GM12878 (cell line): ENCODE measurements around the gene DCAF11. TPM values are rescaled to one million over a fixed set of nuclear protein-coding genes. Genes with fewer than 3 reads are reported as not detected.

Experiments
- ATAC-seq: fragments of 200-7000 bp; cut with Tn5 transposase; 3 replicates; pipeline ENCODE4 v1.9.1; 2020; ENCODE audit warnings: mild to moderate bottlenecking, moderate library complexity
- BruUV-seq: library from RNA; stranded (reverse); fragments of 400-500 nt; replicated peaks from 2 replicates; lab custom pipeline; 2021; lab: Mats Ljungman, UMichigan
- CTCF ChIA-PET: fragments of 300-600 bp; sonication (Branson Sonifier 250); formaldehyde crosslinking; extraction: SDS; loops from one replicate; lab custom pipeline; 2021; ENCODE audit warnings: inconsistent platforms; lab: Yijun Ruan, JAX
- POLR2A ChIA-PET: fragments of 350-600 bp; formaldehyde crosslinking; extraction: SDS; loops from one replicate; lab custom pipeline; 2021; ENCODE audit warnings: inconsistent platforms; lab: Charles Lee
- RAD21 ChIA-PET: fragments of 300-600 bp; sonication (Branson Sonifier 250); formaldehyde crosslinking; loops from one replicate; lab custom pipeline; 2023; ENCODE audit warnings: antibody characterized with exemption; ENCODE audit not compliant: unreplicated experiment; lab: Charles Lee
- SMC1A ChIA-PET: fragments of 300-600 bp; sonication (Branson Sonifier 250); formaldehyde crosslinking; loops from one replicate; lab custom pipeline; 2023; ENCODE audit not compliant: unreplicated experiment, uncharacterized antibody; lab: Charles Lee
- DNase-seq: peaks from one replicate; pipeline ENCODE4 v3.0.0-alpha.2; 2011; ENCODE audit warnings: low read depth, low spot score
- FAIRE-seq: peaks from 3 replicates; lab custom pipeline; 2011; peaks lifted over from hg19 to GRCh38; lab: Jason Lieb, UNC
- H2AFZ ChIP-seq: 2 replicates; pipeline ENCODE4 v1.6.0; 2011; ENCODE audit warnings: low read depth, low read length, control low read depth; ENCODE audit not compliant: control insufficient read depth
- H3K27ac ChIP-seq: 2 replicates; pipeline ENCODE4 v1.5.1; 2011; ENCODE audit warnings: control low read depth; ENCODE audit not compliant: control insufficient read depth, insufficient read depth
- H3K27me3 ChIP-seq, 2 experiments: replicated peaks in 1 of 2; 2 replicates each; pipeline versions ENCODE4 v1.6.0 to v1.6.1; 2011; ENCODE audit warnings: low read length in 1 of 2; ENCODE audit not compliant: control insufficient read depth in 2 of 2, insufficient read depth in 2 of 2
- H3K36me3 ChIP-seq, 2 experiments: 2 replicates each; pipeline ENCODE4 v1.5.1; 2011; ENCODE audit warnings: low read length in 1 of 2; ENCODE audit not compliant: control insufficient read depth in 2 of 2, insufficient read depth in 2 of 2
- H3K4me1 ChIP-seq: 2 replicates; pipeline ENCODE4 v1.6.1; 2011; ENCODE audit warnings: mild to moderate bottlenecking, low read length, moderate library complexity, mixed read lengths; ENCODE audit not compliant: control insufficient read depth, insufficient read depth
- H3K4me2 ChIP-seq: 2 replicates; pipeline ENCODE4 v1.6.0; 2011; ENCODE audit warnings: control low read depth; ENCODE audit not compliant: control insufficient read depth, insufficient read depth
- H3K4me3 ChIP-seq: fragments of 200-600 bp; sonication (generic); 2 replicates; pipeline ENCODE4 v1.5.1; 2016
- H3K79me2 ChIP-seq: 2 replicates; pipeline ENCODE4 v1.6.0; 2011; ENCODE audit warnings: low read length; ENCODE audit not compliant: control insufficient read depth, insufficient read depth
- H3K9ac ChIP-seq: 2 replicates; pipeline ENCODE4 v1.8.0; 2011; ENCODE audit warnings: low read length, control low read depth, mixed read lengths; ENCODE audit not compliant: control insufficient read depth, insufficient read depth
- H3K9me3 ChIP-seq: replicated peaks from 3 replicates; pipeline ENCODE4 v1.5.1; 2011; ENCODE audit warnings: mild to moderate bottlenecking, low read length; ENCODE audit not compliant: control insufficient read depth, insufficient read depth
- H4K20me1 ChIP-seq: 2 replicates; pipeline ENCODE4 v1.6.0; 2011; ENCODE audit not compliant: control insufficient read depth, insufficient read depth
- BMI1 ChIP-seq: fragments of 450-650 bp; IDR thresholded peaks from 2 replicates; pipeline ENCODE4 v1.6.1; 2016; ENCODE audit warnings: mild to moderate bottlenecking, moderate library complexity, borderline replicate concordance
- CBX5 ChIP-seq: sonication (generic); IDR thresholded peaks from 2 replicates; pipeline ENCODE4 v1.6.1; 2016; ENCODE audit warnings: low read depth, moderate library complexity, mild to moderate bottlenecking, inconsistent platforms
- ESRRA ChIP-seq: IDR thresholded peaks from 2 replicates; pipeline ENCODE4 v1.6.1; 2012; ENCODE audit warnings: mild to moderate bottlenecking, low read length, improper control_type of control experiment
- FOS ChIP-seq: IDR thresholded peaks from 3 replicates; pipeline ENCODE4 v1.6.1; 2011; ENCODE audit warnings: borderline replicate concordance; ENCODE audit not compliant: insufficient read length; ENCODE audit errors: extremely low read depth
- GABPA ChIP-seq: IDR thresholded peaks from 2 replicates; pipeline ENCODE4 v1.6.1; 2014; ENCODE audit warnings: antibody characterized with exemption, low read depth, mild to moderate bottlenecking, inconsistent platforms
- GATAD2B ChIP-seq: fragments of 450-650 bp; conservative IDR thresholded peaks from 2 replicates; pipeline ENCODE4 v1.6.1; 2017; ENCODE audit warnings: low read depth, mild to moderate bottlenecking, moderate library complexity
- HCFC1 ChIP-seq: fragments of 150-350 bp; IDR thresholded peaks from 2 replicates; pipeline ENCODE4 v1.6.1; 2014; ENCODE audit warnings: low read length
- JUND ChIP-seq: IDR thresholded peaks from 2 replicates; pipeline ENCODE4 v1.6.1; 2012; ENCODE audit warnings: low read depth, mild to moderate bottlenecking, low read length, improper control_type of control experiment, moderate library complexity
- PML ChIP-seq: IDR thresholded peaks from 2 replicates; pipeline ENCODE4 v1.6.1; 2012; ENCODE audit warnings: low read length, inconsistent platforms
- POLR2AphosphoS5 ChIP-seq: IDR thresholded peaks from 2 replicates; pipeline ENCODE4 v1.6.1; 2011; ENCODE audit warnings: mild to moderate bottlenecking, low read length, inconsistent platforms
- TCF3 ChIP-seq: IDR thresholded peaks from 2 replicates; pipeline ENCODE4 v1.6.1; 2012; ENCODE audit warnings: low read depth, mild to moderate bottlenecking, low read length, borderline replicate concordance; ENCODE audit not compliant: insufficient read depth
- WRNIP1 ChIP-seq: IDR thresholded peaks from 2 replicates; pipeline ENCODE4 v1.6.1; 2011; ENCODE audit warnings: low read depth, low read length, improper control_type of control experiment, borderline replicate concordance
- ZNF274 ChIP-seq: IDR thresholded peaks from one replicate; pipeline ENCODE4 v1.8.0; 2011; ENCODE audit not compliant: insufficient read length, insufficient read depth
- WGBS: methylation state at CpG from one replicate; pipeline ENCODE4 v1.1.6; 2016; ENCODE audit warnings: low lambda C conversion rate; ENCODE audit not compliant: insufficient replicate concordance, insufficient coverage; ENCODE audit errors: missing lambda C conversion rate; 5-methylcytosine and 5-hydroxymethylcytosine counted together
- in situ Hi-C: fragments of 300-500 bp; cut with MboI; formaldehyde crosslinking; loops from 9 replicates; pipeline ENCODE4 v1.14.3; 2018; ENCODE audit warnings: mixed read lengths
- intact Hi-C: fragments of 100-400 bp; cut with micrococcal nuclease; formaldehyde crosslinking; loops from one replicate; pipeline ENCODE4 v1.14.2; 2022; ENCODE audit not compliant: unreplicated experiment
- polyA plus RNA-seq, 11 experiments: library from polyadenylated mRNA; depleted of rRNA in 4 of 11; unstranded in 6 of 11; stranded (reverse) in 5 of 11; fragments of >200 nt; fragmentation: Nextera tagmentation in 4 of 11; fragmentation: Illumina TruSeq in 1 of 11; extraction: Ambion mirVana in 4 of 11; extraction: Trizol in 1 of 11; gene quantifications; 1 replicate in 1 of 11; 2 replicates in 10 of 11; pipeline versions ENCODE4 v1.2.1 to v1.2.3, GENCODE V29; 2011 to 2016; ENCODE audit warnings: inconsistent platforms in 2 of 11, missing spikeins in 2 of 11, low read depth in 1 of 11
- total RNA-seq, 4 experiments: library from RNA; depleted of rRNA in 3 of 4; stranded (reverse); fragments of >200 nt in 3 of 4; fragmentation: Illumina TruSeq in 1 of 4; extraction: Trizol in 1 of 4; gene quantifications; 2 replicates each; pipeline versions ENCODE4 v1.2.1 to v1.2.3, GENCODE V29; 2013 to 2021

Gene DCAF11
- total and polyA plus RNA-seq, 10 of the 15 experiments (the other 5 are each of a cell fraction or from before 2014, with no cell fraction given) = 13.4 to 91.2 (median 68.7) TPM

DNA sequence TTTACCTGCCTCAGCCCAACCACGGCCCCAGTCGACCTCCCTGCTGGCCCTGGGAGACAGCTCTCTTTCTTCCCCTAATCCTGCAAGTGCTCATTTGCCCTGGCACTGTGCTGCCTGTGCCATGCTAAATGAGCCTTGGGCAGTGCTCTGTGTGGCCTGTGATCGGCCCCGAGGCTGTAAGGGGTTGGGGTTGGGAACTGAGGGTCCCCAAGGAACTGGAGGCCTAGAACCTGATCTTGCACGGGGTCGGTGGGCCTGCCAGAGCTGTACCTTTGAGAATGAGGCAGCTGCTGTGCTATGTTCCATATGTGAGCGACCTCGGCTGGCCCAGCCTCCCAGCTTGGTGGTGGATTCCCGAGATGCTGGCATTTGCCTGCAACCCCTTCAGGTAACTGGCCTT lies 35.5 kb downstream of the DCAF11 start:
- RAD21 ChIA-PET = interaction anchor here (0.8 to 1.4 kb wide), 3 partner anchors 12 to 35 kb away, joined by 3 read pairs; partner anchors contain the start of genes DCAF11, IRF9, NRL and PSME1
- Histone ChIP-seq H3K79me2 (peaks cover 43% of the 10 kb centered on the region), H3K27ac (no peak overlapping the region), H3K4me3 (no peak overlapping the region), H3K9ac (no peak overlapping the region), H3K36me3 (peaks cover 20 to 25% of the 10 kb centered on the region in 2 experiments; a peak in 3 of 4 replicates), H3K27me3 (no peaks in the 10 kb centered on the region), H3K4me2 (no peak overlapping the region), H3K4me1 (no peaks in the 10 kb centered on the region), H4K20me1 (no peaks in the 10 kb centered on the region), H2AFZ (no peak overlapping the region), H3K9me3 (no peaks in the 10 kb centered on the region; the same call in 2 of the 3 replicates)
- DNase-seq (no peak), ATAC-seq (no peak), FAIRE-seq (no peak)
- WGBS = 99% methylated on average over 9 of the region's 9 CpGs
- intact Hi-C loops = no loop called here
- TF ChIP-seq HCFC1 (no peak), POLR2AphosphoS5 (peak; percentile 0; the same call in 1 of the 2 replicates)
- SMC1A ChIA-PET = interaction anchor here (1.0 to 3.6 kb wide), 4 partner anchors 11 to 62 kb away, joined by 3 to 22 read pairs (median 5); partner anchors contain the start of genes DCAF11, IRF9 and NRL
- in situ Hi-C loops = no loop called here
- CTCF ChIA-PET = interaction anchor here (1.1 to 8.2 kb wide), 3 partner anchors 10 to 42 kb away, joined by 3 to 63 read pairs (median 6); partner anchors contain the start of gene IRF9
- POLR2A ChIA-PET = interaction anchor here (0.5 to 5.8 kb wide), 8 partner anchors 9 to 1088 kb away, joined by 3 to 84 read pairs (median 4); partner anchors contain the start of genes DCAF11, EMC9, IRF9 and NRL
- no TSS peak for BruUV-seq

GRCh38 chr14:24150567-24150966 lies 36.0 kb downstream of the DCAF11 start:
- Histone ChIP-seq H3K9me3 (no peaks in the 10 kb centered on the region; the same call in 2 of the 3 replicates), H3K9ac (no peak overlapping the region), H3K27me3 (no peaks in the 10 kb centered on the region), H3K4me3 (no peak overlapping the region), H3K4me1 (no peaks in the 10 kb centered on the region), H3K36me3 (peaks cover 24 to 28% of the 10 kb centered on the region in 2 experiments), H3K4me2 (no peak overlapping the region), H2AFZ (no peak overlapping the region), H3K27ac (no peak overlapping the region), H4K20me1 (no peaks in the 10 kb centered on the region), H3K79me2 (peaks cover 38% of the 10 kb centered on the region)
- in situ Hi-C loops = no loop called here
- FAIRE-seq = no peak
- POLR2A ChIA-PET = interaction anchor here (0.5 to 5.8 kb wide), 8 partner anchors 9 to 72 kb away, joined by 3 to 84 read pairs (median 3); partner anchors contain the start of genes DCAF11, EMC9, IRF9 and NRL
- CTCF ChIA-PET = interaction anchor here (1.1 to 8.2 kb wide), 3 partner anchors 10 to 42 kb away, joined by 3 to 63 read pairs (median 6); partner anchors contain the start of gene IRF9
- 83% methylated on average over 9 of the region's 9 CpGs for WGBS
- no TSS peak for BruUV-seq
- TF ChIP-seq ZNF274 = no peak
- TF ChIP-seq ESRRA = no peak
- TF ChIP-seq GABPA = no peak
- TF ChIP-seq FOS = no peak
- no peak for TF ChIP-seq JUND
- TF ChIP-seq GATAD2B = no peak
- TF ChIP-seq WRNIP1 = no peak
- TF ChIP-seq BMI1 = no peak
- TF ChIP-seq PML = no peak
- no peak for TF ChIP-seq CBX5
- TF ChIP-seq TCF3 = no peak
- intact Hi-C loops = no loop called here
- SMC1A ChIA-PET = interaction anchor here (2.4 to 3.6 kb wide), 2 partner anchors 11 to 35 kb away, joined by 7 to 22 read pairs; partner anchors contain the start of genes DCAF11, IRF9 and NRL
- no peak for ATAC-seq
- RAD21 ChIA-PET = interaction anchor here (1.4 kb wide), 1 partner anchor 11 kb away, joined by 3 read pairs; the partner anchor contains the start of gene IRF9
- DNase-seq = no peak
